NB4 (cell line): ENCODE measurements around the gene NENF.

ENCODE experiments used
- DNase-seq: peaks from one replicate; pipeline ENCODE4 v3.0.0; 2010; ENCODE audit warnings: low read depth
- H3K4me3 ChIP-seq: one replicate; pipeline ENCODE4 v1.5.1; 2011; ENCODE audit warnings: mild to moderate bottlenecking, low read depth, low read length, moderate library complexity
- CTCF ChIP-seq: IDR thresholded peaks from one replicate; pipeline ENCODE4 v1.5.1; 2012; ENCODE audit warnings: low read depth, low read length
- MAX ChIP-seq: IDR thresholded peaks from 2 replicates; pipeline ENCODE4 v1.6.1; 2011; ENCODE audit warnings: low read depth, low read length
- MYC ChIP-seq: IDR thresholded peaks from 2 replicates; pipeline ENCODE4 v1.6.1; 2011; ENCODE audit warnings: low read depth, low read length
- POLR2A ChIP-seq: IDR thresholded peaks from 2 replicates; pipeline ENCODE4 v1.6.1; 2011; ENCODE audit warnings: mild to moderate bottlenecking; ENCODE audit not compliant: insufficient read length; ENCODE audit errors: extremely low read depth

NENF gene

GRCh38 chr1:212450331-212450881, 17.7 kb downstream of the NENF start:
- TF ChIP-seq MAX (no peak), CTCF (no peak), MYC (no peak), POLR2A (no peak)
- DNase-seq, result no peak
- H3K4me3 ChIP-seq, result no peak overlapping the region

GRCh38 chr1:212451416-212452322, 18.9 kb downstream of the NENF start:
- DNase-seq, result no peak
- no peak for TF ChIP-seq MYC
- no peak for TF ChIP-seq CTCF
- no peak for TF ChIP-seq MAX
- no peak overlapping the region for H3K4me3 ChIP-seq

GRCh38 chr1:212452323-212453155, 19.8 kb downstream of the NENF start:
- TF ChIP-seq POLR2A (no peak), CTCF (no peak), MYC (no peak), MAX (no peak)
- no peak for DNase-seq
- H3K4me3 ChIP-seq, result no peak overlapping the region

- H3K4me3 ChIP-seq, result no peak overlapping the region
- TF ChIP-seq POLR2A (no peak), MAX (no peak), MYC (no peak), CTCF (no peak)
- DNase-seq, result no peak
Measured at GRCh38 chr1:212453156-212453857, 20.6 kb downstream of the NENF start.

GRCh38 chr1:212454741-212455140, 22.0 kb downstream of the NENF start:
- TF ChIP-seq CTCF (no peak), POLR2A (no peak), MYC (no peak), MAX (no peak)
- DNase-seq, result no peak
- H3K4me3 ChIP-seq, result no peak overlapping the region
